GM12892 (cell line): ENCODE measurements around the gene SRC.

ENCODE experiments used
- POLR2A ChIP-seq: IDR thresholded peaks from 2 replicates; pipeline ENCODE4 v1.6.1; 2011; ENCODE audit warnings: low read depth, low read length, control low read depth
- POLR2AphosphoS5 ChIP-seq: IDR thresholded peaks from 2 replicates; pipeline ENCODE4 v1.6.1; 2011; ENCODE audit warnings: low read depth, low read length, control low read depth
- TAF1 ChIP-seq: IDR thresholded peaks from 2 replicates; pipeline ENCODE4 v1.6.1; 2011; ENCODE audit warnings: low read depth, mild to moderate bottlenecking, control low read depth, low read length, borderline replicate concordance

GRCh38 chr20:37334450-37334849 lies 11.5 kb upstream of the SRC start:
- TF ChIP-seq POLR2A (no peak), POLR2AphosphoS5 (no peak), TAF1 (no peak)
